MG63 (cell line): ENCODE data around the gene ALDH5A1. TPM values are rescaled to one million over a fixed set of nuclear protein-coding genes. Genes with fewer than 3 reads are reported as not detected.

Experiments
- DNase-seq: peaks from one replicate; pipeline ENCODE4 v3.0.0-alpha.2; 2020
- H3K27me3 ChIP-seq: fragments of 250-450 bp; sonication (Bioruptor Pico); 2 replicates; pipeline ENCODE4 v1.5.1; 2020; ENCODE audit warnings: mild to moderate bottlenecking, moderate library complexity
- H3K36me3 ChIP-seq: fragments of 250-450 bp; sonication (Bioruptor Pico); 2 replicates; pipeline ENCODE4 v1.5.1; 2020; ENCODE audit warnings: mild to moderate bottlenecking, moderate library complexity
- H3K4me3 ChIP-seq: fragments of 250-450 bp; sonication (Bioruptor Pico); 2 replicates; pipeline ENCODE4 v1.5.1; 2020; ENCODE audit warnings: mild to moderate bottlenecking, moderate library complexity
- H3K9me3 ChIP-seq: fragments of 250-450 bp; sonication (Bioruptor Pico); 2 replicates; pipeline ENCODE4 v1.5.1; 2020; ENCODE audit warnings: mild to moderate bottlenecking, moderate library complexity
- total RNA-seq: library from RNA; depleted of rRNA; stranded (reverse); fragments of >200 nt; shearing (Covaris generic); gene quantifications from 2 replicates; pipeline ENCODE4 v1.2.3, GENCODE V29; 2014; ENCODE audit warnings: low replicate concordance

ALDH5A1 gene
- total RNA-seq, 1 experiment from 2014 or later: 1.5 TPM

DNA sequence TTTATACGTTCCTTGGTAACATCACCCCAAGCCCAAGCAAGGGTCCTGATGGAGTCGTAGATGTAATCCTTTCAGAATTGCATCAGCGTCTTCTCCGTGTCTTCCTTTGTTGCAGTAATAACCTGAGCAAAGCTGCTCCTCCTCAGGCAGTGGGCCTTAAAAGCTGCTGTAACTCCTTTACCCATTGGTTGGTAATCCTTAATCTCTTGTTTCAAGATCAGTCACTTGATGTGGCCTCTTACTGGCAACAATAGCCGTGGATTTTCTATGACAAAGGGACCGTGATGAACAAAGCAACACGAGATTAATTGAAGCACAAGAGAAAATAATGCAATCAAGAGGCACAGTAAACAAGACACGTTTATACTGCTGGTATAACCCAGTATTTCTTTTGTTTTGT, 44.6 kb downstream of the ALDH5A1 start:
- H3K4me3 ChIP-seq: no peak overlapping the region
- H3K36me3 ChIP-seq: no peaks in the 10 kb centered on the region
- H3K9me3 ChIP-seq: no peaks in the 10 kb centered on the region
- H3K27me3 ChIP-seq: no peaks in the 10 kb centered on the region
- DNase-seq: no peak

DNA sequence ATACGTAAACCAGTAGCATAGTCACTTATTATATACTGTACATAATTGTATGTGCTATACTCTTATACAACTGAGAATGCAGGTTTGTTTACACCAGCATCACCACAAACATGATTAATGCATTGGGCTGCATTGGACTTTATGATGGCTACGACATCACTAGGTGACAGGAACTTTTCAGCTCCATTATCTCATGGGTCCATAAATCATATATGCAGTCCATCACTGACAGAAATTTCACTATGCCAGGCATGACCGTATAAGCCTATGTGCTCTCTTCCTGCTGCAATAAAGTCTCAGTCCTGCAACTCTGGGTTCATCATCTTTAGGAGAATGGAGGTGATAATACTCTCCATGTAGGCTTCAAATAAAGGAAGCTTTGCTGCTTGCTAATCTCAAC, 45.4 kb downstream of the ALDH5A1 start:
- H3K9me3 ChIP-seq: no peaks in the 10 kb centered on the region
- H3K4me3 ChIP-seq: no peak overlapping the region
- H3K27me3 ChIP-seq: no peaks in the 10 kb centered on the region
- no peaks in the 10 kb centered on the region for H3K36me3 ChIP-seq
- DNase-seq: no peak

DNA sequence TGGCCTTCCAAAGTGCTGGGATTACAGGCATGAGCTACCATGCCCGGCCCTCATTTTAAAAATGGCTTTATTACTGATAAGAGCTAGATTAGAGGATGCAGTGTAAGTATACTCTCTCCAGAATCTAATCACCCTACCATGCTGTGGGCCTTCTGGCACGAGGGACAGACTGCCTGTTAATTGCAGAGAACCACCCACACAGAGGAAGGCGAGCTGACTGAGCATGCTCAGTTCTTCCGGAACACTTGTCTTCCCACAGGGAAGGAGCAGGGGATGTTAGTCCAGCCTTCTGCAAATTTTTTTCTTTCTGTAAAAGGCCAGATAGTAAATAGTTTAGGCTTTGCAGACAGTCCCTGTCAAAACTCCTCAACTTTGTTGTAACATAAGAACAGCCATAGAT, 48.9 kb downstream of the ALDH5A1 start:
- no peak for DNase-seq
- H3K4me3 ChIP-seq: no peak overlapping the region
- no peaks in the 10 kb centered on the region for H3K9me3 ChIP-seq
- no peaks in the 10 kb centered on the region for H3K36me3 ChIP-seq
- no peaks in the 10 kb centered on the region for H3K27me3 ChIP-seq

DNA sequence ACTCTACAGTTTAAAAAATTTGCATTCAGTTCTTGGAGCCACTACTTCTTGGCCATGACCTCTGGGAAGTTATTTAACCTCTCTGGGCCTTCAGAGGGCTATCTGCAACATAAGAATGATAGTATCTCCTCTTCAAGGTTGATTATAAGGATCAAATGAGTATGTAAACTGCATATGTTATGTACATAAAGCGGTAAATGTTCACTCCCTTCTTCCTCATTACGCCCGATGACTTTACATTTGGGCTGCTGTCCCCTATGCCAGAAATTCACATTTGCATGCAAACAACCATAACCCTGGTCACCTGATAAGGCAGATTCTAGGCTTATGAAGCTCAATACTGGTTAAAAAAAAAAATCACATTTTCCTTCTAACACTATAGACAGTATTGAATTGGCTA, 50.4 kb downstream of the ALDH5A1 start:
- Histone ChIP-seq H3K27me3 (no peaks in the 10 kb centered on the region), H3K4me3 (no peak overlapping the region), H3K9me3 (no peaks in the 10 kb centered on the region), H3K36me3 (no peaks in the 10 kb centered on the region)
- no peak for DNase-seq

GRCh38 chr6:24545691-24546090, 50.9 kb downstream of the ALDH5A1 start:
- Histone ChIP-seq H3K9me3 (no peaks in the 10 kb centered on the region), H3K36me3 (no peaks in the 10 kb centered on the region), H3K4me3 (no peak overlapping the region), H3K27me3 (no peaks in the 10 kb centered on the region)
- no peak for DNase-seq

- H3K27me3 ChIP-seq: no peaks in the 10 kb centered on the region
- H3K36me3 ChIP-seq: no peaks in the 10 kb centered on the region
- no peaks in the 10 kb centered on the region for H3K9me3 ChIP-seq
- no peak for DNase-seq
- no peak overlapping the region for H3K4me3 ChIP-seq
Observed at GRCh38 chr6:24546439-24546838, 51.7 kb downstream of the ALDH5A1 start.

- DNase-seq: peak; percentile 21
- no peaks in the 10 kb centered on the region for H3K27me3 ChIP-seq
- no peaks in the 10 kb centered on the region for H3K36me3 ChIP-seq
- H3K9me3 ChIP-seq: no peaks in the 10 kb centered on the region
- no peak overlapping the region for H3K4me3 ChIP-seq
Observed at GRCh38 chr6:24547243-24547642, 52.5 kb downstream of the ALDH5A1 start.

DNA sequence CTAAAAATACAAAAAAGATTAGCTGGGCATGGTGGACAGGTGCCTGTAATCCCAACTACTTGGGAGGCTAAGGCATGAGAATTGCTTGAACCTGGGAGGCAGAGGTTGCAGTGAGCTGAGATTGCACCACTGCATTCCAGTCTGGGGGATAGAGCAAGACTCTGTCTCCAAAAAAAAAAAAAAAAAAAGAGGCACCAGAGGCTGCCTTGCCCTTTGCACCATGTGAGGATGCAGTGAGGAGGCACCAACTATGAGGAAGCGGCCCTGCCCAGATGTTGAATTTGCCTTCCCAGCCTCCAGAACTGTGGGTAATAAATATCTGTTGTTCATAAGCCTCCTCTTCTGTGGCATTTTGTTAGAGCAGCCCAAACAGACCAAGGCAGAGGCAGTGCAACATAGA, 54.4 kb downstream of the ALDH5A1 start:
- H3K9me3 ChIP-seq: no peaks in the 10 kb centered on the region
- H3K36me3 ChIP-seq: no peaks in the 10 kb centered on the region
- no peak overlapping the region for H3K4me3 ChIP-seq
- no peaks in the 10 kb centered on the region for H3K27me3 ChIP-seq
- DNase-seq: no peak

DNA sequence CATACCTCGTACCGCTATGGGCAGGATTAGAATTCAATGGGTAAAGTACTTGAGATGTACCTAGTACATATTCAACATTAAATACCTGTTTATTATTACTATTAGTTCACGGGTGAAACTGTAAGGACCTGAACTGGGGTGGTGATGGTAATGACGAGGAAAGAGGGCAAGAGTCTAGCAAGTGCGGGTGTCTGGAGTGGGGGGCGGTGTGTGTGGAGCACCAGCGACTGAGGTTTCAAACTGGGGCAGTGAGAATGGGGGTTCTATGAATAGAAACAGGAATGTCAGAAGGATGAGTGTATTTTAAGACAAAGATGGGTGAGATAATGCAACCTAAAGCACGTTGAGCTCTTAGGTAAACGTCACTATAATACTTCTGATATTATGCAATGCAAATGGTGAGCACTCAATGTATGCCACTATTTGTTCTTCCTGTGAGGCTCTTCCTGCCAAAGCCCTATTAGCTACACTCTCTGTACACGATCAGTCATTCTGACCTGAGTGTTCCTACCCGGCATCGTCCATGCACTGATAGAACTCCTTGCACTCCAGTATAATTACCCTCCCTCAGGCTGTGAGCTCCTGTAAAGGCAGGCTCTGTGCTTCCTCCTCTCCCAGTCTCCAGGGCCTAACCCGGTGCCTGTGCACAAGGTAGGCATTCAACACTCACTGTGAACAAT, 55.0 kb downstream of the ALDH5A1 start:
- Histone ChIP-seq H3K27me3 (no peaks in the 10 kb centered on the region), H3K9me3 (no peaks in the 10 kb centered on the region), H3K4me3 (no peak overlapping the region), H3K36me3 (no peaks in the 10 kb centered on the region)
- DNase-seq: no peak

- DNase-seq: no peak
- Histone ChIP-seq H3K4me3 (no peak overlapping the region), H3K36me3 (no peaks in the 10 kb centered on the region), H3K9me3 (no peaks in the 10 kb centered on the region), H3K27me3 (no peaks in the 10 kb centered on the region)
Observed at GRCh38 chr6:24551139-24551538, 56.4 kb downstream of the ALDH5A1 start.

GRCh38 chr6:24554474-24554873, 59.7 kb downstream of the ALDH5A1 start:
- no peaks in the 10 kb centered on the region for H3K9me3 ChIP-seq
- DNase-seq: no peak
- no peaks in the 10 kb centered on the region for H3K36me3 ChIP-seq
- H3K4me3 ChIP-seq: no peak overlapping the region
- H3K27me3 ChIP-seq: no peaks in the 10 kb centered on the region

GRCh38 chr6:24558516-24558915, 63.7 kb downstream of the ALDH5A1 start:
- Histone ChIP-seq H3K9me3 (no peaks in the 10 kb centered on the region), H3K36me3 (no peaks in the 10 kb centered on the region), H3K4me3 (no peak overlapping the region), H3K27me3 (no peaks in the 10 kb centered on the region)
- DNase-seq: no peak

DNA sequence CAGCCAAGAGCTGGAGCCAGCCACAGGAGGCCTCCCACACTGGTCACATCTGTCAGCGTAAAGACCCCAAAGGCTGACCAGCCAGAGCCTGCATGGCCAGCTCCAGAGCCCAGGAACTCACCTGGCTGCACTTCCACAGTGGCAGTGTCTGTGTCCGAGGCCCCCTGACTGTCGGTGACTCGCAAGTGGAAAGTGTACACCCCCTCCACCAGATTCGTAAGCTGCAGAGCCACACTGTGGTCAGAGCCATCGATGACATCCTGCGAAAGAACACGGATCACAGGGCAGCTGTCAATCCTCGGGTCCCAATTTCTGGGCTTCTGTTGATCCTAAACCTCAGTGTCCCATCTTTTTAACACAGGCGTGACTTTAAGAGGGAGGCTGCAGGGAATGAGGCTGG, 69.3 kb downstream of the ALDH5A1 start:
- no peak overlapping the region for H3K4me3 ChIP-seq
- H3K36me3 ChIP-seq: no peaks in the 10 kb centered on the region
- H3K9me3 ChIP-seq: no peaks in the 10 kb centered on the region
- H3K27me3 ChIP-seq: no peaks in the 10 kb centered on the region
- no peak for DNase-seq

GRCh38 chr6:24565196-24565595, 70.4 kb downstream of the ALDH5A1 start:
- Histone ChIP-seq H3K36me3 (no peaks in the 10 kb centered on the region), H3K4me3 (no peak overlapping the region), H3K27me3 (no peaks in the 10 kb centered on the region), H3K9me3 (no peaks in the 10 kb centered on the region)
- no peak for DNase-seq

DNA sequence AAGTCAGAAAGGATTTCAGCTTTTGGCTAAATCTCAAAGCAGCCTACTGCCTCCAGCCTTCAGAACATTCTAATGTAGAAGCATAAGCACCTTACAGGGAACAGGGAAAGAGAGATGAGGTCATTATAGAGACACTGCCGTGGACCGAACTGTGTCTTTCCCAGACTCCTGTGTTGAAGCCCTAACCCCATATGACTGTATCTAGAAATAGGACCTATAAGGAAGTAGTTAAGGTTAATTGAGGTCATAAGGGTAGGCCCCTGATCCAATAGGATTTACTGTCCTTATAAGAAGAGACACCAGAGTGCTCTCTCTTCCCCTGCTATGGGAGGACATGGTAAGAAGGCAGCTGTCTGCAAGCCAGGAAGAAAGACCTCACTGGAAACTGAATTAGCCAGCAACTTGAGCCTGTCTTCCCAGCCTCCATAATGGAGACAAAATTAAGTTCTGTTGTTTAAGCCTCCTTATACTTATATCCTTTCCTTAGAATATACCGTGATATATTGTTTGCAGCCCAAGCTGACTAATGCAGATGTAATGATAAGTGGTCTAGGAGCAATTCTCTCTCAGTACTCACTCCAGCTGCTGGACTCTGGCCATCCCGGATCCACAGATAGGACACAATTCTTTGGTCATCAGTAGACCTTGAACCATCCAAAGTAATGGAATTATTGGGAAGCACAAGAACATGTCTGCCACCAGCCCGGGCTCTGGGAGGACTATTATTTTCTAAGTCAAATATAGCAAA, 71.4 kb downstream of the ALDH5A1 start:
- Histone ChIP-seq H3K4me3 (no peak overlapping the region), H3K9me3 (no peaks in the 10 kb centered on the region), H3K27me3 (no peaks in the 10 kb centered on the region), H3K36me3 (no peaks in the 10 kb centered on the region)
- DNase-seq: peak; percentile 33

DNA sequence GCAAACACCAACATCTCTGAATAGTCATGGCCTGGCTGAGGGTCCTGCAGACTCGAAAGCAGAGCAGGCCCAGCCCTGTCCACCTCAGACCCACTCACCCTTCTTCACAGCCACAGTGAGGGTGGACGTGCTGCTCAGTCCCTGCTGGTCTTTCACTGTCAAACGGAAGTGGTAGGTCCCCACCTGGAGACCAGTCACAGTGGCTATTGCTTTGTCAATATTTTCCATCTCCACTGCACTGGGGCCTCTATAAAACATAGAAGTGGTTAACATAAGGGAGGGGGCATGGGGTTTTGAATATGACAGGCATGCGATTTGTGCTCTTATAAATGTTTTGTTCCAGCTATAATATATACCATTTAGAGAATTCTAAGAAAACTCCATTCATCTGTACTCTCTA, 73.9 kb downstream of the ALDH5A1 start:
- no peaks in the 10 kb centered on the region for H3K9me3 ChIP-seq
- H3K27me3 ChIP-seq: no peaks in the 10 kb centered on the region
- DNase-seq: no peak
- no peak overlapping the region for H3K4me3 ChIP-seq
- H3K36me3 ChIP-seq: no peaks in the 10 kb centered on the region

- no peaks in the 10 kb centered on the region for H3K36me3 ChIP-seq
- no peak overlapping the region for H3K4me3 ChIP-seq
- H3K9me3 ChIP-seq: no peaks in the 10 kb centered on the region
- DNase-seq: no peak
- no peaks in the 10 kb centered on the region for H3K27me3 ChIP-seq
Observed at GRCh38 chr6:24569811-24570210, 75.0 kb downstream of the ALDH5A1 start.

DNA sequence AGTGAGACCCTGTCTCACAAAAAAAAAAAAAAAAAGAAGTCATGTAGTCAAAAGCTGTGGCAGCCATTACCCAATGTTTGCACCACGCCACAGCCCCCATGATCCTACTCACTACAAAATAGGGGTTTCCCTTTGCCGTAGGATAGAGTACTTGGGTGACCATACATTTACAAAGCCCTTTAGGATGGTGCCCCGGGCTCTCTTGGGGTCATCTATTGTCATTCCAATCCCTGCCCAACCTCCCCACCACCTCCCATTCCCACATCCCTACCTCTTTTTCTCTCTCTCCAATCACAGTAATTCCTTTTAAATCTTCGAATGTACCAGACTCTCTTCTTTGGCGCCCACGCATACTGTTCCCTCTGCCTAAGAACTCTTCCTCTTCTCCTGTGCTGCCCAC, 76.6 kb downstream of the ALDH5A1 start:
- no peak for DNase-seq
- no peaks in the 10 kb centered on the region for H3K36me3 ChIP-seq
- H3K27me3 ChIP-seq: no peaks in the 10 kb centered on the region
- no peak overlapping the region for H3K4me3 ChIP-seq
- no peaks in the 10 kb centered on the region for H3K9me3 ChIP-seq
